HG02970 (cell line): ENCODE results near the gene PRRG2.

Source experiments
- ATAC-seq: cut with Tn5 transposase; IDR thresholded peaks from one replicate; pipeline ENCODE4 v1.9.1; 2021; ENCODE audit warnings: mild to moderate bottlenecking, moderate library complexity, moderate number of reproducible peaks; ENCODE audit not compliant: unreplicated experiment, low FRiP score

PRRG2 gene

DNA sequence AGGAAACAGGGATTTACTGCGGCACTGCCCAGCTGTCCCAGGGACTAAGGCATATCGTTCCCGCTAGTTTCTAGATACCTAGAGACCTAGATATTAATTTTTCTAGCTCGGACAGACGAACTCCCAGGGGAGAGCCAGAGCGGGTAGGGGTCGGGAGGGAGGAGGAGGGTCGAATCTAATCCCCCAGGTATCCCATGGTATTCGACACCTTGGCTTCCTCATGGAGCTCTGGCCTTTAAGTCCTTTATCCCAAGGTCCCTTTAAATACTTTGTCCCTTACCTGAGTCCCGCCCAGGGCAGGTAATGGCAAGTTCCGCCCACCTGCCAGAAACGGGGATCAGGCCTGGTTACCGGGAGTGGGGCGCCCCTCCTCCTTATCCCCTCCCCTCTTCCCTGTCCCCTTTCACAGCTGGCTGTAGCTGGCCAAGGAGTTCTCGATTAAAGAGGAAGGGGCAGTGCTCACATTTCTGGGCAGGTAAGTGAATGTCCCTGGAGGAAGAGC lies at the start of gene PRRG2:
Gene PRRG2, plus strand, starts transcription at position 310 of the 502 bp plus-strand sequence. CDS start 1,904 bp downstream, outside the sequence.
- ATAC-seq, result no peak

DNA sequence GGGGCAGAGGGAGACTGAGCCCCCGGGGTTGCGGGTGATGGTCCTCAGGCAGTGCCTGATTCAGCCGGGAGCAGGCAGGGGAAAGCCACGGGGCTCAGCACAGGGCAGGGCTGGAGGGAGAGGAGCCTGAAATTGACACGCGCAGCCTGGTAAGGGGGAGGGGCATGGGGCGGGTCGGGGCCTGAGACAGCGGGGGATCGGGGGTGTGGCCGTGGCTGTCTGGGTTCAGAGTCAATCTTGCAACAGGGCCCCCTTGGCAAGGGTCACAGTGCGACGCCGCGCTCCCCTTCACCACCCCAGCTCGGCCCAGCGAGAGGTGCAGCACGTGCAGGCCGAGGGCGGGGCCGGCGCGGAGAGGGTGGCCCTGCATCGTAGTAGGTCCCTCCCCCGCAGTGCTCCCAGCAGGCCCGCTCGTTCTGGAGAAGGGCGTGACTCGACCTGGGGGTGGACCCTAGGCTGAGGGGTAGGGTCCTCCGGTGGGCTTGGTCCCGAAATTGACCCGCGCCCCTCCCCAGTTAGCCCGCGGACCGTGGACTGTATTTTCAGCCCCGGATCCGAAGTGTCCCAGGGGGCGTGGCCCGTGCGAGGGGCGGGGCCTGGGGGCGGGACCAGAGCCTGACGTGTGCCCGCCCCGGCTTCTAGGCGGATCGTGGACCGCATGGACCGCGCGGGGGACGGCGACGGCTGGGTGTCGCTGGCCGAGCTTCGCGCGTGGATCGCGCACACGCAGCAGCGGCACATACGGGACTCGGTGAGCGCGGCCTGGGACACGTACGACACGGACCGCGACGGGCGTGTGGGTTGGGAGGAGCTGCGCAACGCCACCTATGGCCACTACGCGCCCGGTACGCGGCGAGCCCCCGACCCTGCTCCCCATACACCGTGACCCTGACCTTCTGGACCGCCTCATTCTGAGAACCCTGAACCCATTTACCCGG lies 47.3 kb upstream of the PRRG2 start:
- ATAC-seq, result peak; percentile 64

DNA sequence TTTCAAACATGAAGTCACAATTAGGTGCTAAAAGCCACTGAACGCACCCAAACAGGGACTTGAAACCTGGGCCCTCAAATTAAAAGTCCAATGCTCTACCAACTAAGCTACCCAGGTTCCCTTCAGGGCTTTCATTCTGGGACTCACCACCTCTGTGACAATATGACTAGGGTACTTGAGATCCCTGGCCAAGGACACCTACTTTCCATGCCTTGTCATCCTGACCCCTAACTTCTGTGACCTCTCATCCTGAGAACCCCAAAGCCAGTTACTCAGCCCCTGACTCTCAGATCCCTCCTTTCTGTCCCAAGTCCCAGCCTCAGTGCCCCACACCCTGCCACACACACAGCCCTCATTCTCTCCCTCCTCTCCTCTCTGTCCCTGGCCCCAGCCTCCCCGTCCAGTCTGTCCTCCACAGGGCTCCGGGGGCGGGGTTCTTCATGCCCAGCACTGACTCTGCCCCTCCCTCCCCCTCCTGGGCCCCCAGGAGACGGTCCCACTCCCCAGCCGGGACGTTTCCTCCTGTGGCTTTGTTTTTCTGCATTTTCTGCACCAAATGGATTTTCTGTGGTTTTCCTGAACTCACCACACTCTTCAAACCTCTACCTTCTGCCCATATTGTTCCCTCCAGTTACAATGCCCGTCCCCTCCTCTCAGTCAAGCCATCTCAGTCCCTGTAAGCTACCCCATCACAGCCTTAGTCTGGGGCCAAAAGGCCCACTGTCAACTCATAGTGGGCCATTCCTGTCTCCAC lies 46.3 kb upstream of the PRRG2 start:
- no peak for ATAC-seq

DNA sequence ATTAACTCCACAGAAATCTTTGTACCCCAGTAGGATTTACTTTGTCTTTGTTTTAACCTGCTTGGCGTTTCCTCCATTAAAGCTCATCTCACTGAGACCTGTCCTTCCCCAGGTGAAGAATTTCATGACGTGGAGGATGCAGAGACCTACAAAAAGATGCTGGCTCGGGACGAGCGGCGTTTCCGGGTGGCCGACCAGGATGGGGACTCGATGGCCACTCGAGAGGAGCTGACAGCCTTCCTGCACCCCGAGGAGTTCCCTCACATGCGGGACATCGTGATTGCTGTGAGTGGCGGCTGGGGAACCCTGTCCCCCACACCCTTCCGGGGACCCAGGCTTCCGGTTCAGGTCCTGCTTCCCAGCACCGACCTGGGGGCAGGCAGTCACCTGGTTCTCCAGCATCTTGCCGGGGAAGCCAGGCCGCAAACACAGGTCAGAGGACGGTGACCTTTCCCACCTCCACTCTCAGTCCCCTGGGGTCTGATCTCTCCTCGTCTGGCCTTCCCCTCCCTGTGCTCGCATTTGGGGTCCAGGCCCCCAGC lies 44.1 kb upstream of the PRRG2 start:
- ATAC-seq, result no peak

DNA sequence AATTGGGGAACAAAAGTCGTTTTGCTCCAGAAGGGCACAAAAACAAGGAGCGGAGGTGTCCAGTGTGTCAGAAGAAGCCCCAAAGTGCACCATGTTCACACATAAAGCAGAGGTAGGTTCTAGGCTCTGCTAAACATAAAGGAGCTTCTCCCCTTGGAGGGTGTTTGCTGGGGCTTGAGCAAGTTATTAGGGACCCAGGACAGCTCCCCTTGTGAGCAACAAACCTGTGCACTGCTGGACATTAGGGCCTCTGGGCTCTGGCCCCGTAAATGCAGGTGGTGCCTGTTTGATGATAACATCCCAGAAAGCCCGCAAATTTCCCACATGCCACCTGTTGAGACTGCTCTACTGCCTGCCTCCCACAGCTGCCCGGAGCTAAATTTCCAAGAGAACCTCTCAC lies 42.5 kb upstream of the PRRG2 start:
- ATAC-seq, result no peak

DNA sequence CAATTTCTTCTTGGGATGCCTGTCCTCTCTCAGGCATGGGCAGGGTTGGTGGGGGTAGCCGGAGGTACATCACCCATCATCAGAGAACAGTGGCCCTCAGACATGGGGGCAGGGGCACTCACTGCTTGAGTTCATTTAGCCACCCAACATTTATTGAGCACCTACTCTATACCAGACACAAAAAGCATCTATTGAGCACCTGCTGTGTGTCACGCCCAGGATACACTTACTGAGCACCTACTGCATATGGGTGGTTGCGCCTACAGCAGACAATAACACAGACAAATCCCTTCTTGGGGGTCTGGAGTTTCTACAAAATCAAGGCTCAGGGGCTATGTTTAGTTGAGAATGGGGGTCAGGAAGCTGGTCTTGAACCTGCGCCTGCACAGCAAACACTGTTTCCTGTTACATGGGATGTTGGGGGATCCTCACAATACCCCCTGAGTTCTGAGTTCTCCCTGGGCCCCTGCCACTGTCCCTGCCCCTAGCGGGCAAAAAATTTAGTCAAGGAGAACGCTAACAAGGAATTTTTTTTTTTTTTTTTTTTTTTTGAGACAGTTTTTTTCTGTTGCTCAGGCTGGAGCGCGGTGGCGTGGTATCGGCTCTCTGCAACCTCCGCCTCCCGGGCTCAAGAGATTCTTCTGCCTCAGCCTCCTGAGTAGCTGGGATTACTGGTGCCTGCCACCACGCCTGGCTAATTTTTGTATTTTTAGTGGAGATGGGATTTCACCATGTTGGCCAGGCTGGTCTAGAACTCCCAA lies 41.7 kb upstream of the PRRG2 start:
- ATAC-seq, result no peak

DNA sequence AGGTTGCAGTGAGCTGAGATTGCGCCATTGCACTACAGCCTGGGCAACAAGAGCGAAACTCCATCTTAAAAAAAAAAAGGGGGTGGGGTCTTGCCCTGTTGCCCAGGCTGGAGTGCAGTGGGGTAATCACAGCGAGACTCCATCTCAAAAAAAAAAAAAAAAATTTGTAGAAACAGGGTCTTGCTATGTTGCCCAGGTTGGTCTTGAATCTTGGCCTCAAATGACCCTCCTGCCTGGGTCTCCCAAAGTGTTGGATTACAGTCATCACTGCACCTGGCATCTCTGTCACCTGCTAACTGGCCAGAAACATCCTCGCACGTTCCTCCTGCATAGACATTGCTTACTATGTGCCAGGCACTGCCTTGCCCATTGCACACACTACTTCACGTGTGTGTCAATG lies 39.2 kb upstream of the PRRG2 start:
- no peak for ATAC-seq

DNA sequence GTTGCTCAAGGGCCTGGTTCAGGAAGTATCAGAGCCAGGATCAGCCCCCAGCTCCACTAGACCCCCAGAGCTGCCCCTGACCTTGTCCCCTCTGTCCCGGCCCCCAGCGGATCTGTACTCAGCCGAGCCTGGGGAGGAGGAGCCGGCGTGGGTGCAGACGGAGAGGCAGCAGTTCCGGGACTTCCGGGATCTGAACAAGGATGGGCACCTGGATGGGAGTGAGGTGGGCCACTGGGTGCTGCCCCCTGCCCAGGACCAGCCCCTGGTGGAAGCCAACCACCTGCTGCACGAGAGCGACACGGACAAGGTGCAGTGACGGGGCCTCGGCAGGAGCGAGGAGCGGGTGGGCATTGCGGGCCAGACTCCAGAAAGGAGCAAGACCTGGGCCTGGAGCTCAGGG lies 38.7 kb upstream of the PRRG2 start:
- no peak for ATAC-seq

DNA sequence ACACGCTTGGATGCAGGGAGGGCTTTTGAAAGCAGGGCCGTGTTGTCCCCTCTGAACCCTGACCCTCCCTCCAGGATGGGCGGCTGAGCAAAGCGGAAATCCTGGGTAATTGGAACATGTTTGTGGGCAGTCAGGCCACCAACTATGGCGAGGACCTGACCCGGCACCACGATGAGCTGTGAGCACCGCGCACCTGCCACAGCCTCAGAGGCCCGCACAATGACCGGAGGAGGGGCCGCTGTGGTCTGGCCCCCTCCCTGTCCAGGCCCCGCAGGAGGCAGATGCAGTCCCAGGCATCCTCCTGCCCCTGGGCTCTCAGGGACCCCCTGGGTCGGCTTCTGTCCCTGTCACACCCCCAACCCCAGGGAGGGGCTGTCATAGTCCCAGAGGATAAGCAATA lies 38.1 kb upstream of the PRRG2 start:
- ATAC-seq, result no peak

DNA sequence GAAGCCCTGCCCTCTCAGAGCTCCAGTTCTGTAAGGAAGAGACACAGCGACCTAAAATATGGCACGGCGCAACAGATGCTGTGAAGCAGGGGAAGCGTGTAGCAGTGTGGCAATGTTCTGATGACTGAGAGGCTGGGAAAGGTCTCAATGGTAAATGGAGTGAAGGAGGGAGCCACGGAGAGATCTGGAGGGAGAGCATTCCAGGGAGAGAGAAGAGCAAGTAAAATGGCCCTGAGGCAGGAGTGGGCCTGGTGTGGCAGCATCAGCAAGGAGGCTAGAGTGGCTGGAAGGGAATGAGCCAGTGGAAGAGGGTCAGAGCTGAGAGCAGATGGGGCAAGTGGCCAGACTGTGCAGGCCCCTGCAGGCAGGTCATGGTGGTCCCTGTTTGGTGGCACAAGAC lies 37.0 kb upstream of the PRRG2 start:
- ATAC-seq, result no peak

DNA sequence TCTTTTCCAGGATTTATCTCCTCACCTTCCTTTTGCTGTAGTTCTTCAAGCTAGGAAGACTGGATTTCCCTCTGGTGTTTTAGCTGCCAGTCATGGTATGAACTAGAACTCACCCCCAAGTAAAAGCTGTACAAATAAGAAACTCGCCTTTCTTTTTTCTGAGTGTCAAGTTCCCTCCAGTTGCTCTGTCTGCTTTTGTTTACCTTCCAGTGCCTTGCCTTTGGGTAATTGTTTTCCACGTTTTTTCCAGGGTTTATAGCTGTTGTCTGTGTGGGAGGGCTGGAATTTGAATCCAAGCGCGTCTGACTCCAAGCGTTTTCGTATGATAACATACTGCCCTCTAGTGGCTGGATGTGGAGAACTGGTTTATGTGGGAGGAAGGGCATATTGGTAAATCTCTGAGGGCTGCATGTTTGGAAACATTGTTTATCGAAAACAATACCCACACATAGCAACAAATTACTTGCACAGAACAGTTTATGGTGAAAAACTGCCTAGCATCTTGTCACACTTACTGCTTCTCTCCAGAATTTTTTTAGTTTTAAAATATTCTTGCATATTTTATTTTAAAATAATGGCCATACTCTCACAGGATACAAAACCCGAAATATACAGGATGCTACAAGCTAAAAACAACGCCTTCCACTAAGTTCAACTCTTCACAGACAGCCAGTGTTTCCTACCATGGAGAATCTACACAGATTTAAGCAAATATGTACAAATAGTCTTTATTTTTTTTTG lies 34.1 kb upstream of the PRRG2 start:
- ATAC-seq, result no peak

DNA sequence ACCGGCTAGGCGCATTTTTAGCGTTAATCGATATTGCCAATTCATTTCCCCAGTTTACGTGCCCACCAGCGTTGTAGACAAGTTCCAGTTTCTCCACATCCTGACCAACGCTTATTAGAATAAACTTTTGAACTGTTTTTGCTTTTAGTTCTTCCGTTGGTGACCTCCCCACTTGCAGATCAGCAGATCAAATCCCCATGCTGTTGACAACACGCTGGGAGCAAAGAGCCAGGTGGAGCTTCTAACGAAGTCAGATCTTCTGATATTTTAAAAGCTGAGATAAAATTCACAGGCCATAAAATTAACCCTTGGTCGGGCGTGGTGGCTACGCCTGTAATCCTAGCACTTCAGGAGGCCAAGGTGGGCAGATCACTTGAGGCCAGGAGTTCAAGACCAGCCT lies 32.1 kb upstream of the PRRG2 start:
- no peak for ATAC-seq

DNA sequence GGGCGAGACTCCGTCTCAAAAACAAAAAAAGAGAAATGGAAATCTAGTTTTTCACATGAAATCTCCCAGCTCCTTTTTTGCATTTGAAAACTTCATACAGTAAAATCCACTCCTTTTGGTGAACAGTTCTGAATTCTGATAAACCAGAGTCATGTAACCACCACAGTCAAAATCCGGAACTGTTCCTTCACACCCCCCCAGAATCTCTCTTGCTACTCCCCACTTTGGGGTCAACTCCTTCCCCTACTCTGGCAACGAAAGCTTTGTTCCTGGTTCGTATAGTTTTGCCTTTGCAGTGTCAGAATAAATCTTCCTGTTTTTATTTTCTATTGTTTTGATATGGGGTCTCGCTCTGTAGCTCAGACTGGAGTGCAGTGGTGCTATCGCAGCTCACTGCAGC lies 29.6 kb upstream of the PRRG2 start:
- ATAC-seq, result no peak

DNA sequence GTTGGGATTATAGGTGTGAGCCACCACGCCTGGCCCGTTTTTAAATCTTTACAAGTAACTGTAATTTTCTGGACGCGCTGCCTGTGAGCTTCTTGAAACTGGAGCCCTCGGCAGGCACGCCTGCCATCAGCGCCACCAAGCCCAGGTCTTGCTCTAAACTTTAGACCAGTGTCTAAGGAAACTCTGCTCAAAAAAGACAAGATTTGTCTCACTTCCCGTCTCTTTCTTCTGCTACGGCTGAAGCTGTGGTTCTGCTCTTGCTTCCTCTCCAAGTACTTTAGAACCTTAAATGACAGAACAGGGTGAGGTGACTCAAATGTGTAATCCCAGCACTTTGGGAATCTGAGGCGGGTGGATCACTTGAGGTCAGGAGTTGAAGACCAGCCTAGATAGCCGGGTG lies 28.4 kb upstream of the PRRG2 start:
- ATAC-seq, result no peak

DNA sequence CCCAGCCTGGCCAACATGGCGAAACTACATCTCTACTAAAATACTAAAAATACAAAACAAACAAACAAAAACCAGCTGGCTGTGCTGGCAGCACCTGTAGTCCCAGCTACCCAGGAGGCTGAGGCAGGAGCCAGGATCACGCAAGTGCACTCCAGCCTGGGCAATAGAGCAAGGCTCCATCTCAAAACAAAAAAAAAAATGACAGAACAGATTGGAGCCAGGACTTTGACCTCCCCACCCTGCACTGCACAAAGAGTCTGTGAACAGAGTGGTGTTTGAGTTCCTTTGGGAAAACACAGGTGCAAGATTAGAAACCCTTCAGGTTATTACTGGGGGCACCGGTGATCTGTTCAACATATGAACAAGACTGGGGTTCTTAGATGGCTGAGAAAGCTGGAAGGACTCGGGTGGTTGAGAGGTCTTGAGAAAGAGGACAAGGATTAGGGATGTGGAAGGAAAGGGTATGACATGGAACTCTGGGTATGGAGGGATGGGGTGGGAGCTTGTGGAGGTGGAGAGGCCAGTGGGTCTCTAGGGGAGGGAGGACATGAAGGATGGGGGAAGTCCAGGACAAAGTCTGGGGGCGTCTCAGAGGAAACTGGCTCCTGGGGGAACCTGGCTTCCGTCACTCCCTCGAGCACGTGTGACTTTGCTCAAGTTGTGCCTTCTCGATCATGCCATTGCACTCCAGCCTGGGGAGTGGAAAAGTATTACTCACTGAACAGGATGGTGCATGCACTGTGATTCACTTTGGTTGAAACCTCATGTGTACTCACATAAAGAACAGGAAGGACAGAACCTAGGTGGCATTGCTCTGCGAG lies 27.5 kb upstream of the PRRG2 start:
- ATAC-seq, result no peak

DNA sequence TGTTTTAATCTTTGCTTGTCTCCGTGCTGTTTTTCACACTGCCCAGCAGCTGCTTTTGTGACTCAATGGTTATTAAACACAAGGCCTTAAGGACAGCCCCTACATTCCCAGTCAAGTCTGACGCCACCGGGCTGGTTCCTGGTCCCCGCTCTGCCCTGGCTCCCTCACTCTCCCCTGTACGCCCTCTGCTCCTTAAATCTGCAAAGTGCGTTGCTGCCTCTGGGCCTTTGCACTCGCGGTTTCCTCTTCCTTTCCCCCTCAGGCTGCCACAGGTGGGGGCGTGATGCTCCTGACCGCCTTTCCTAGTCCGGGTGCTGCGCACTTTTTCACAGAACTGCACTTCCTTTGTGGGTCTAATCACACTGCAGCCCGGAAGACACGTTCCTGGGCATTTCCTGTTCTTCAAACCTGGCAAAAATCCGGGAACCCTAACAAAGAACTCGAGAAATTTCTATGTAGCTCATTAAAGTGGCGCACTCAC lies 26.4 kb upstream of the PRRG2 start:
- no peak for ATAC-seq

DNA sequence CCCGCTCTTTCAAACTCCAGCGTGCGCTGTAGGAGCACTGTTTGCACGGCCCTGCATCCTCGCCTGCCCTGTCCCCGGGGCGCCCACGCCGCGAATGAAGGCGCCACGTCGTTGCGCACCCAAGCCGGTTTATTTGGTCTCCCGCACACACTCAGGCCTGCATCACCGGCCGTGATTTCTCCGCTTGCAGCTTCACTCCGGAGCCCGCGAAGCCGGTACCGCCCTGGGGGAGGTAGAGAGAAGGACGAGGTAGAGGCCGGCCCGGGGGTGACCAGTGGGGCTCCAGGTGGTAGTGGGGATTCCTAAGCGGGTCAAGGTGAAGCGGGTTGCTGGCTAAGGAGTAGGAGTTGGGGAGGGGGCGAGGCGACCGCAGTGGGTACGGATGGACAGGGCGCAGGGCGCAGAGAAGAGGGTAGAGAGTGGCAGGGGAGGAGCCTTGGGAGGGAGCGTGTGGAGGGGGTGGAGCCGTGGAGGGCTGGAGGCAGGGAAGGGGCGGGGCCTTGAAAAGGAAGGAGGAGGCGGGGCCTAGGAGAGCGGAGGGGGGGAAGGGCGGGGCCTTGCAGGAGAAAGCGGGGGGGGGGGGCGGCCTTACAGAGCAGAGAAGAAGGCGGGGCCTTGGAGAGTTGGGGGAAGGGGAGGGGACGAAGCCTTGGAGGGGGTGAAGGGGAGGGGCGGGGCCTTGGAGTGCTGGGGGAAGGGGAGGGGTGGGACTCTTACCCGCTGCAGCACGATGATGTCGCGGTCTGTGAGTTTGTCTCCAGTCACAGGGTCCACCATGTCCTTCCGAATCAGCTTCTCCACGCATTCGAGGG lies 25.3 kb upstream of the PRRG2 start:
- ATAC-seq, result no peak
